ENCODE measurements around the gene STOML2.
A peak's percentile ranks its signal among the peaks of the same experiment; 100 is the strongest.

STOML2 gene

GRCh38 chr9:35107297-35108290 lies 4.7 kb upstream of the STOML2 start:
- no peak for DNase-seq

GRCh38 chr9:35106343-35106730 lies 3.4 kb upstream of the STOML2 start:
- no peak for DNase-seq

DNA sequence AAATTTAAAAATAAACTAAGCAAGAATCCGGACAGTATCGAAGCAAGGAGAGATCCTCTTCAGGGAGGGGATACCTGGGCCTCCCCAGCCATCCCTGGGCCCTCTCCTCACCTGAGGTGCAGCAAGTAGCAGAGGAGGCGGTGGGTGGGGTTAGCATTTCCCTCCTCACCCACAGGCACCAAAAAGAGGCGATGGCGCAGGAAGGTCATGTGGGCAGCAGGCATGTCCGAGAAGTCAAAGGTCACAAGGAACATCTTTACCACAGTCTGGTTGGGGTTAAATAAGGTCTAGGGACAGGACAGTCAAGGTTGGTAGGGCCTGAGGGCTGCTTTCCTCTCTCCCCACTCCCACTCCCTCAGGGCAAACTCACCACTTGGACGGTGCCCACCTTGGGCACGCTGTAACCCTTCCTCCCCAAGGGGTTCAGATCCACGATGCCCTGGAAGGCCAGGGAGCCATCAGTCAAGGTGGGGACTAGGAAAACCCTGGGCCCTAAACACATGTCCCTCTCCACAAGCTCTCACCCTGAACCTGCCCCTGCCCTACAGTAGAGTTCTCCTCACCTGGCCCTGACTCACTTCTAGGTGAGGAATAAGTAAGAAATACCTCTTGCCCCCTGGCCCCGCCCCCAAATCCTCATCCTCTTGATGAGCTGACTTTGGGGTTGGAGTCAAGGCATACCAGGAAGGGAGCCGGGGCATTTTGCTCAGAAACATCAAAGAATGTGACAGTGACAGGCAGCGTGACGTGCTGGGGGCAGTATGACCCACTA lies 2.8 kb upstream of the STOML2 start:
- DNase-seq = no peak

GRCh38 chr9:35105126-35105525 lies 2.2 kb upstream of the STOML2 start:
- DNase-seq = no peak

DNA sequence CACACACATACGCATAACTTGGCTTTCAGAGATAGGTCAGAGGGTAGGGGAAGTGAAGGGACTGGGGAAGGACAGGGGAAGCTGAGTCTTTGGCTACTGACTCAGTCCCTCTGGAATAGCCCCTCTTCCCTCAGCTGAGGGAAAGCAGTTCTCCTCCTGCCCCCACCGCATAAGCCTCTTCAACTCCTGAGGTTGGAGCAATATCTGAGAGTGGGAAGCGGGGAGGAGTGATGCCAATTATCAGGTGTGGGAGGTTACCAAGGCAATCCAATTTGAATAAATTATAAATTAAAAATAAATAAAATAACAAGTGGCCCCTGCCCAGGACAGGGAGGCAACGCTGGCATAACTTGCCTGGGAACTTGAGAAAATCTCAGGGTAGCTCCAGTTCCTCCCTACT lies 1.7 kb upstream of the STOML2 start:
- no peak for DNase-seq

- no peak for DNase-seq
Measured at GRCh38 chr9:35103660-35104191, 795 bp upstream of the STOML2 start.

- no peak for DNase-seq
Measured at GRCh38 chr9:35102465-35102768, 514 bp downstream of the STOML2 start.

- DNase-seq = no peak
Measured at GRCh38 chr9:35097573-35097972, 5.4 kb downstream of the STOML2 start.

- peak; percentile 39 for DNase-seq
Measured at GRCh38 chr9:35096035-35096849, 6.7 kb downstream of the STOML2 start, which contains the start of gene PIGO. Gene PIGO (minus strand): TSS chr9:35096591. CDS start chr9:35095565, 1,026 bp downstream.

DNA sequence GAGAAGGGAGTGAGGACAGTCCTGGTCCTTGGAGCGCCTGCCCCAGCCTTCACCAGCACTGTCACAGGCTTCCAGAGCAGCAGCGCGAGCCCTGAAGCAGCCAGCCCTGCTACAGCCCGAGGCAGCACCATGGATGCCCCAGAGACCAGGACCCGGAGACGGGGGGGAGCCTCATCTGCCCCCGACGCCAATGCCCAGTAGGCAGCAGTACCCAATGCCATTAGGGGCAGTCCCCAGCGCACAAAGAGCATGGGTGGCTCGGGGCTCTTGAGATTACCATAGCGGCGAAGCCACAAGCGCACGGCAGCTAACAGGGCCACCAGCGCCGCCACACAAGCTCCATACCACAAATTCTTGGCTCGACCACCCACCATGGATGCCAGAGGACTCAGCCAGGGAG lies 11.4 kb downstream of the STOML2 start:
- DNase-seq = no peak

GRCh38 chr9:35089434-35089833 lies 13.5 kb downstream of the STOML2 start:
- no peak for DNase-seq

- no peak for DNase-seq
Measured at GRCh38 chr9:35085078-35085477, 17.9 kb downstream of the STOML2 start.

DNA sequence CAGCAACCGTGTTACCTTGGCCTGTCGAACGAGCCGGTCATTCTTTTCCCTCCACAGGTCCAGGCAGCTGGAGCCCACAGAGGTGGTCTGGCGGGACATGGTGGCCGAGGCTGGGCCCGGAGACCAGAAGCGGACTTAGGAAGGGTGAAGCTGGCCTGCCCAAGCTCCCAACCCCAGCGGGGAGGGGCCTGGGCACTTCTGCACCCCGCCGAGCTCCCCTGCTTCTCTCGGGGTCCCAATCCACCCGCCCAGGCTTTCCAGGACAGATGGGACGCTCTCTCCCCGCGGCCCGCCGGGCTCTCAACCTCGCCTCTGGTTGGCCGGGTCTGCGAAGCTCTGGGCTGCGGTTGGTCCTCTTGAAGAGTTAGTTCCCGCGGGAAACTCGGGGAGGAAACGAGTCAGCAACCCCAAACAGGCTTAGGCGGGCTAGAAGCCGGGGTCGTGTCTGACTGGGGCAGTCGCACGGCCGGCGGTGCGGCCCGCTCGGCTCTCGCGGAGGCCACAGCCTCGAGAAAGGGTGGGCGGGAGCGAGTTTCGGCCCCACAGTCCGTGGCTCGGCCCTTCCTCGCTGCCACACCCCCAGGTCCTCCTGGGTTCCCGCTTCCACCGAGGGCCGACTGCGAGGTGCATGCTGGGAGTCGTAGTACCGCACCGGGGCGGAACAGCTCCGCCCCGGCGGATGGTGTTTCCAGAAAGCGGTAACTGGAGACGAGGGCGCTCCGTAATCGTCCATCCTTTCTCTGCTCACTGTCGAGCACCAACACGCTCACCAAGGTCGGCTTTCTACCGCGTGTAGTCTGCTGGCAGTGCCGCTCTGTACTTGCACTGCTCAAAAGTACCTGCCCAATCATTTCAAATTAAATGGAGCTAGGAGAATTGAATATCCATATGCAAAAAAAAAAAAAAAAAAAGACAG lies 23.2 kb downstream of the STOML2 start, which contains the start of gene FANCG:
FANCG (minus strand) TSS at position 517 of the 916 bp plus-strand sequence; CDS start at position 99, 418 bp downstream.
- peak; percentile 59 for DNase-seq

DNA sequence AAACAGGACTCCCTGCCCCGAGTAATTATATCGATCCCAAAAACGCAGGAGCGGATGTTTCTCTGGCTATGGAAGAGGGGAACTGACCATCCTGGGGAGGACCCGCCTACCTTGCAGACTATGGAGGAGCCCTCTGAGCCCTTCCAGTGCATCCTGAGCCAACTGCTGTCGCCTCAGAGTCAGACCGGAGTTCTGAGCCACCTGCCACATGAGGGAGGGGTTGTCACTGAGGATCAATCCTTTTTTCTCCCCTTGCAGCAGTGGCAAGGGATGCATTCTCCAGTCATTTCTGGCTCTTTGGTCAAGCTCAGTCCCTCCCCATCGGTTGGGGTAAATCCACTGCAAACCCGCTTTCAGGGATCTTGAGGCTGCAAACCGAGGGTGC lies 23.9 kb downstream of the STOML2 start:
- no peak for DNase-seq

DNA sequence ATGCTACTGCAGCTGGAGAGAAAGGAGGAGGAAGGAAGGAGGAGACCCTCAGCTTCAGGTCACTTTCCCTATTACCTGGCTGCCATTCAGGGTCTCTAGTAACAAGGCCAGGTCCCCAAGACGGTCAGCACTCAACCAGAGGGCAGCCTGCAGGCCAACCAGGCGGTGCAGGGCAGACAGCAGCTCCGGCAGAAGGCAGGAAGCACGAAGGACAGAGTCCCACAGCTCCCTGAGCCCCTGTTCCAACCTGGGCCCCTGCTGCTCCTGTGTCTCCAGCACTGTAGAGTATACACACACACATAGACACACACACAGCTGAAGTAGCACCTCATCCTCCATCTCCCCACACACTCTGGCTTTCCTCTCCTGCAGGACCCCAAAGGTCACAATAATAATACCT lies 24.9 kb downstream of the STOML2 start:
- DNase-seq = no peak

DNA sequence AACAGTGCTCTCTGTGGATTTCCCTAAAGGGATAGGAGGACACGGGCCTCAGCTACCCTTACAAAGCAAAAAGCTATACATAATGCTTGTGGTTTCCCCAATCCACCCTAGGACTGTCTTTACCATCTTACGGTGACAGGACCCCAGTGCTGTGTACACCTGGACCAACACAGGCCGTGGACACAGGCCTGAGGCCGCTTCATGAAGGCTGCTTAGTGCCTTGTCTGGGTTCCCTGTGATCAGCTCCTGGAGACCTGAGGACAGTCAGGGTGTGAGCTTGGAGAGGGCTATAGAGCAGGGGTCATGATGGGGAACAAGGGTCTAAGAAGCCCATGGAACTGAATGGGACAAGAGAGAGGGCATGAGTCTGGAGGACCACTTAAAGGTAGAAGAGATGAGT lies 26.1 kb downstream of the STOML2 start:
- no peak for DNase-seq

- no peak for DNase-seq
Measured at GRCh38 chr9:35075358-35075757, 27.6 kb downstream of the STOML2 start.

DNA sequence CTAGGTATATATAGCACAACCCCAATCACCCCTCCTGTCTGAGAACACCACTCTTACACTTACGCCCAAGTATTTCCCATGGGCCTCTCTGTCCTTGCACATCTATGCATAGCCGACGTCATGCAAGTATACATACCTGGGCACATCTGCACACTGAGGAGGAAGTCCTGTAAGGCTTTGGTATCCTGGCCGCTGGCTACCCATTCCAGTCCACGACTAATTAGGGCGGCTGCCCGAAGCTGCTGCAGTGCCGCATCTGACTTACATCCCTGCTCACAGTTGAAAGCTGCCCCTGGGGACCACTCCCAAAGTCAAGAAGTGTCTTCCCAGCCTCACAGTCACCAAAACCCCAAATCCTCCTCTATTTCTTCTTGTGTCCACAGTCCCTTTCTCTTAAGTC lies 28.1 kb downstream of the STOML2 start:
- DNase-seq = no peak

GRCh38 chr9:35074141-35074540 lies 28.8 kb downstream of the STOML2 start:
- DNase-seq = no peak

- no peak for DNase-seq
Measured at GRCh38 chr9:35073279-35073612, 29.7 kb downstream of the STOML2 start.

DNA sequence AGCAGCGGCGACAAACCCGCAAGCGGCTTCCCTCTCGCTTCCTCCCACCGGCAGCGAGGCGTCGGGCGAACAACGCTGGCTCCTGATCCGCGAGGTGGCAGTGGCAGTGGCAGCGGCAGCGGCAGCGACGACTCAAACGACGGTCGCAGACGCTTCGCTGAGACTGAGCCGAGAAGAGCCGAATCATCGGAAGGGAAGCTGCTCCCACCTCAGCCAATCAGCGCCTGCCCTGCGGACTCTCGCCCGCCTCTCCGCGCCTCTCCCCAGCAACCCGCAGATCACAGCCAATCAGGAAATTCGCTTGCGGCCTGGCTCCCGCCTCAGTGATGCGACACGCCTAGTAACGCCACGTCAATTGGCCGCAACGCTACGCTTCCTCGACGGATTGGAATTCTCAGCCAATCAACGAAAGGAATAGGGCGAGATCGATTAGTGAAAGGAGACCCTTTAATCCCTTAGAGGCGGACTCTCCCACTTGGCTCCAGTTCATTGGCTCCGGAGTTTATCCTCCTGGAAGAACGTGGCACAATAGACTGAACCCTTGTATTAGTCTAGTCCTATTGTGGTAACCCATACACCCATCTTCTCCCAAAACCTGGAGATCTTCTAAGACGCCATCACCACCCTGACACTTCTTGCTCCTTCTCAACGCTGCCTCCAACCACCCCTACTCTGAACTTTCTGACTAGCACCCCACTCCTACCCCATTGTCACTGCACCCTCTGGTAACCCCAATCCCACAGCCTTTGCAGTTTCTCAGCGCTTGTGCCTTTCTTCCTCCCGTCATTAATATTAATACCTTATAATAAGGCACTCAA lies 30.3 kb downstream of the STOML2 start, which contains the start of gene VCP:
VCP (minus strand) TSS at position 165 of the 818 bp plus-strand sequence. CDS start 272 bp downstream, outside the sequence.
- peak; percentile 95 for DNase-seq

Measured in NCI-H1436 treated with DMSO at 0.1 percent for 48 hours (cell line).